K562 (cell line): ENCODE measurements around the gene CD79A. TPM values are rescaled to one million over a fixed set of nuclear protein-coding genes. Genes with fewer than 3 reads are reported as not detected.

Experiments used
- ATAC-seq: fragments of 200-7000 bp; cut with Tn5 transposase; 3 replicates; pipeline ENCODE4 v1.9.1; 2020; ENCODE audit warnings: moderate library complexity
- BruUV-seq: library from RNA; stranded (reverse); fragments of 400-500 nt; replicated peaks from 2 replicates; lab custom pipeline; 2021; lab: Mats Ljungman, UMichigan
- CTCF ChIA-PET: fragments of 300-600 bp; formaldehyde crosslinking; extraction: SDS; loops from one replicate; lab custom pipeline; 2021; ENCODE audit warnings: low intra/inter-chr PET ratio; lab: Yijun Ruan, JAX
- POLR2A ChIA-PET: fragments of 300-600, 350-650 bp; sonication (Branson Sonifier 250); formaldehyde crosslinking; extraction: SDS; loops from one replicate; lab custom pipeline; 2021; ENCODE audit warnings: antibody characterized with exemption, inconsistent platforms; lab: Yijun Ruan, JAX
- DNase-seq, 4 experiments: peaks; one replicate each; pipeline versions ENCODE4 v3.0.0 to v3.0.0-alpha.2; 2011 to 2018; ENCODE audit warnings: low spot score in 3 of 4, mixed read lengths in 3 of 4; ENCODE audit errors: extremely low read depth in 1 of 4
- FAIRE-seq: peaks from 2 replicates; lab custom pipeline; 2011; peaks lifted over from hg19 to GRCh38; lab: Jason Lieb, UNC
- H2AFZ ChIP-seq: 2 replicates; pipeline ENCODE4 v1.6.0; 2011; ENCODE audit warnings: low read depth, low read length, control low read depth, inconsistent platforms
- H3K27ac ChIP-seq: fragments of 200-600 bp; 3 replicates; pipeline ENCODE4 v1.8.0; 2011; ENCODE audit warnings: low read depth, mild to moderate bottlenecking, control low read depth, inconsistent platforms, low read length, moderate library complexity, mixed read lengths; ENCODE audit errors: extremely low read depth
- H3K27me3 ChIP-seq, 2 experiments: fragments of 300-600 bp in 1 of 2; 2 replicates in 1 of 2; 3 replicates in 1 of 2; pipeline versions ENCODE4 v1.6.0 to v1.8.0; 2011; ENCODE audit warnings: inconsistent platforms in 2 of 2, low read length in 2 of 2, mild to moderate bottlenecking in 1 of 2, mixed read lengths in 1 of 2, moderate library complexity in 1 of 2; ENCODE audit not compliant: control insufficient read depth in 2 of 2, insufficient read depth in 2 of 2
- H3K36me3 ChIP-seq: fragments of 300-600 bp; 3 replicates; pipeline ENCODE4 v1.8.0; 2011; ENCODE audit warnings: mild to moderate bottlenecking, low read length, inconsistent platforms; ENCODE audit not compliant: control insufficient read depth, insufficient read depth
- H3K4me1 ChIP-seq, 2 experiments: fragments of 200-600 bp in 1 of 2; replicated peaks in 1 of 2; 2 replicates in 1 of 2; 3 replicates in 1 of 2; pipeline versions ENCODE4 v1.5.1 to v1.8.0; 2011; ENCODE audit warnings: inconsistent platforms in 2 of 2, low read length in 2 of 2, mild to moderate bottlenecking in 1 of 2, mixed read lengths in 1 of 2, moderate library complexity in 1 of 2; ENCODE audit not compliant: control insufficient read depth in 2 of 2, insufficient read depth in 2 of 2
- H3K4me2 ChIP-seq: 2 replicates; pipeline ENCODE4 v1.6.1; 2011; ENCODE audit warnings: low read length, control low read depth, inconsistent platforms, mixed read lengths; ENCODE audit not compliant: insufficient read depth
- H3K4me3 ChIP-seq: fragments of 200-600 bp; sonication (generic), shearing (Covaris generic); 2 replicates; pipeline ENCODE4 v1.5.1; 2016; ENCODE audit warnings: control low read depth, inconsistent platforms
- H3K79me2 ChIP-seq: fragments of 200-600 bp; 3 replicates; pipeline ENCODE4 v1.8.0; 2011; ENCODE audit warnings: low read length, inconsistent platforms; ENCODE audit not compliant: control insufficient read depth, insufficient read depth
- H3K9ac ChIP-seq, 2 experiments: 2 replicates each; pipeline versions ENCODE4 v1.6.0 to v1.6.1; 2011; ENCODE audit warnings: low read depth in 2 of 2, low read length in 2 of 2, control low read depth in 1 of 2, inconsistent platforms in 1 of 2, mild to moderate bottlenecking in 1 of 2, mixed read lengths in 1 of 2; ENCODE audit not compliant: insufficient read depth in 1 of 2
- H3K9me1 ChIP-seq: one replicate; pipeline ENCODE4 v1.6.0; 2011; ENCODE audit warnings: inconsistent platforms, mild to moderate bottlenecking, low read length, moderate library complexity; ENCODE audit not compliant: control insufficient read depth, insufficient read depth
- H3K9me3 ChIP-seq: replicated peaks from 2 replicates; pipeline ENCODE4 v1.5.1; 2011; ENCODE audit warnings: low read depth, low read length, inconsistent platforms; ENCODE audit not compliant: control insufficient read depth, insufficient read depth
- H4K20me1 ChIP-seq: replicated peaks from 2 replicates; pipeline ENCODE4 v1.6.1; 2011; ENCODE audit warnings: low read length, inconsistent platforms, mixed read lengths; ENCODE audit not compliant: control insufficient read depth, insufficient read depth
- BCLAF1 ChIP-seq, 2 experiments: fragments of 450-650 bp in 1 of 2; IDR thresholded peaks; 2 replicates each; pipeline ENCODE4 v1.6.1; 2011 to 2017; ENCODE audit warnings: low read depth in 2 of 2, antibody characterized with exemption in 1 of 2, borderline replicate concordance in 1 of 2, low read length in 1 of 2, mild to moderate bottlenecking in 1 of 2, mixed read lengths in 1 of 2; ENCODE audit not compliant: control insufficient read depth in 1 of 2
- BRD9 ChIP-seq: fragments of 450-650 bp; IDR thresholded peaks from 2 replicates; pipeline ENCODE4 v1.6.1; 2018; ENCODE audit warnings: low read depth; ENCODE audit not compliant: partially characterized antibody
- EGR1 ChIP-seq: fragments of 450-650 bp; conservative IDR thresholded peaks from 2 replicates; pipeline ENCODE4 v1.6.1; 2017; ENCODE audit warnings: mild to moderate bottlenecking
- HNRNPLL ChIP-seq: fragments of 200-400 bp; formaldehyde crosslinking; IDR thresholded peaks from 2 replicates; pipeline ENCODE4 v1.6.1; 2017; ENCODE audit warnings: low read length, low read depth, mild to moderate bottlenecking; ENCODE audit not compliant: poor library complexity, severe bottlenecking
- WGBS: fragments of 100-300 bp; shearing (Covaris generic); methylation state at CpG from one replicate; pipeline ENCODE4 v1.1.6; 2016; ENCODE audit warnings: low coverage, mixed read lengths; ENCODE audit not compliant: insufficient coverage; ENCODE audit errors: missing lambda C conversion rate; 5-methylcytosine and 5-hydroxymethylcytosine counted together
- in situ Hi-C: fragments of 300-500 bp; cut with MboI; formaldehyde crosslinking; loops from 4 replicates; pipeline ENCODE4 v1.15.0; 2018; ENCODE audit warnings: inconsistent platforms, mixed read lengths
- intact Hi-C: fragments of 100-400 bp; cut with micrococcal nuclease; formaldehyde crosslinking; loops from 2 replicates; pipeline ENCODE4 v1.14.2; 2022
- polyA plus RNA-seq, 8 experiments: library from polyadenylated mRNA; depleted of rRNA in 4 of 8; stranded (reverse) in 5 of 8; unstranded in 3 of 8; fragments of >200 nt; fragmentation: Nextera tagmentation in 2 of 8; fragmentation: Illumina TruSeq in 1 of 8; extraction: Ambion mirVana in 2 of 8; extraction: Trizol in 1 of 8; gene quantifications; 2 replicates each; pipeline versions ENCODE4 v1.2.1 to v1.2.3, GENCODE V29; 2011 to 2014; ENCODE audit warnings: inconsistent platforms in 1 of 8, missing spikeins in 1 of 8
- total RNA-seq, 7 experiments: library from RNA; depleted of rRNA in 6 of 7; stranded (reverse); fragments of >200 nt in 6 of 7; fragmentation: Illumina TruSeq in 2 of 7; extraction: Trizol in 2 of 7; gene quantifications; 2 replicates each; pipeline versions ENCODE4 v1.2.1 to v1.2.3, GENCODE V29; 2011 to 2021; ENCODE audit warnings: low replicate concordance in 1 of 7

CD79A gene
- total and polyA plus RNA-seq, 9 of the 15 experiments (the other 6 are each of a cell fraction or from before 2014, with no cell fraction given) = 0.04 to 0.72 (median 0.17) TPM; not detected in 3

GRCh38 chr19:41880329-41880708 lies 3.2 kb downstream of the CD79A start:
- ChIA-PET CTCF (no interaction called here), POLR2A (interaction anchor here (0.7 to 1.3 kb wide), 5 partner anchors 8 to 164 kb away, joined by 3 to 6 read pairs (median 4); partner anchors contain the start of gene RPS19)
- H3K79me2 ChIP-seq = peaks cover 18% of the 10 kb centered on the region
- intact Hi-C loops (no loop called here), in situ Hi-C loops (no loop called here)
- H3K9me3 ChIP-seq = no peaks in the 10 kb centered on the region
- H3K36me3 ChIP-seq = no peaks in the 10 kb centered on the region; the same call in 2 of the 3 replicates
- H3K9me1 ChIP-seq = no peaks in the 10 kb centered on the region
- no peak overlapping the region for H3K4me3 ChIP-seq
- no peaks in the 10 kb centered on the region for H4K20me1 ChIP-seq
- H3K9ac ChIP-seq = no peak overlapping the region
- BruUV-seq = no TSS peak
- 63% methylated on average over 4 of the region's 5 CpGs for WGBS
- no peak overlapping the region for H3K27ac ChIP-seq
- H3K4me1 ChIP-seq = peaks cover 40 to 70% of the 10 kb centered on the region in 2 experiments
- H3K27me3 ChIP-seq = no peaks in the 10 kb centered on the region
- TF ChIP-seq EGR1 (no peak), HNRNPLL (no peak), BRD9 (no peak), BCLAF1 (IDR thresholded peaks at IDR 0.05; ENCODE audit: borderline replicate concordance in 1 of 2, control insufficient read depth in 1 of 2, low read depth in 2 of 2, low read length in 1 of 2) (no peak)
- H2AFZ ChIP-seq = no peak overlapping the region
- ATAC-seq (no peak), DNase-seq (no peak), FAIRE-seq (no peak)
- H3K4me2 ChIP-seq = no peak overlapping the region
